HepG2 (cell line): ENCODE results near the gene SPRED3. TPM values are rescaled to one million over a fixed set of nuclear protein-coding genes. Genes with fewer than 3 reads are reported as not detected.

Source experiments
- EP300 ChIP-seq, 3 experiments: sonication (generic) in 1 of 3; formaldehyde crosslinking in 1 of 3; IDR thresholded peaks; 2 replicates each; pipeline versions ENCODE4 v1.5.1 to v1.6.1; 2011 to 2020; ENCODE audit warnings: low read depth in 2 of 3, low read length in 2 of 3, borderline replicate concordance in 1 of 3, improper control_type of control experiment in 1 of 3, mild to moderate bottlenecking in 1 of 3, missing genetic modification reagents in 1 of 3, moderate library complexity in 1 of 3
- FOXO1 ChIP-seq: sonication (generic); formaldehyde crosslinking; IDR thresholded peaks from 2 replicates; pipeline ENCODE4 v1.4.0; 2020; ENCODE audit warnings: missing genetic modification reagents
- FOXO4 ChIP-seq: sonication (generic); formaldehyde crosslinking; conservative IDR thresholded peaks from 2 replicates; pipeline ENCODE4 v1.8.1; 2023; ENCODE audit warnings: missing genetic modification reagents
- HDAC2 ChIP-seq: sonication (generic); formaldehyde crosslinking; IDR thresholded peaks from 2 replicates; pipeline ENCODE4 v1.4.0; 2020; ENCODE audit warnings: missing genetic modification reagents
- MEIS2 ChIP-seq: sonication (generic); formaldehyde crosslinking; IDR thresholded peaks from 2 replicates; pipeline ENCODE4 v1.9.0; 2021; ENCODE audit warnings: mild to moderate bottlenecking, missing genetic modification reagents
- NCOA1 ChIP-seq: sonication (generic); formaldehyde crosslinking; IDR thresholded peaks from 2 replicates; pipeline ENCODE4 v1.9.0; 2021; ENCODE audit warnings: missing genetic modification reagents
- NFATC3 ChIP-seq: sonication (generic); formaldehyde crosslinking; IDR thresholded peaks from 2 replicates; pipeline ENCODE4 v1.5.1; 2020; ENCODE audit warnings: mild to moderate bottlenecking, missing genetic modification reagents
- PPARG ChIP-seq: conservative IDR thresholded peaks from 2 replicates; pipeline ENCODE4 v1.6.1; 2016; ENCODE audit warnings: missing biosample characterization, missing genetic modification reagents
- RNF2 ChIP-seq: fragments of 450-650 bp; conservative IDR thresholded peaks from 2 replicates; pipeline ENCODE4 v1.6.1; 2016; ENCODE audit warnings: low read depth
- TAF15 ChIP-seq: fragments of 200-400 bp; formaldehyde crosslinking; IDR thresholded peaks from one replicate; pipeline ENCODE4 v1.6.1; 2018; ENCODE audit warnings: mild to moderate bottlenecking, low read depth, low read length; ENCODE audit not compliant: poor library complexity, severe bottlenecking
- TFE3 ChIP-seq: IDR thresholded peaks from 2 replicates; pipeline ENCODE4 v1.6.1; 2016
- ZBTB2 ChIP-seq: sonication (generic); formaldehyde crosslinking; IDR thresholded peaks from 2 replicates; pipeline ENCODE4 v1.8.0; 2022; ENCODE audit warnings: low read depth, missing genetic modification reagents
- ZFP36 ChIP-seq: fragments of 150-350 bp; IDR thresholded peaks from 2 replicates; pipeline ENCODE4 v1.6.1; 2018; ENCODE audit warnings: borderline replicate concordance, low read length, low read depth; ENCODE audit not compliant: partially characterized antibody
- ZNF30 ChIP-seq: sonication (generic); formaldehyde crosslinking; IDR thresholded peaks from 2 replicates; pipeline ENCODE4 v1.5.0; 2020; ENCODE audit warnings: mild to moderate bottlenecking, missing genetic modification reagents
- ZNF557 ChIP-seq: sonication (generic); formaldehyde crosslinking; IDR thresholded peaks from 2 replicates; pipeline ENCODE4 v1.4.0; 2020; ENCODE audit warnings: missing genetic modification reagents
- polyA plus RNA-seq, 8 experiments: library from polyadenylated mRNA; depleted of rRNA in 3 of 8; stranded (reverse) in 7 of 8; unstranded in 1 of 8; fragments of >200 nt; fragmentation: Illumina TruSeq in 4 of 8; extraction: Trizol in 4 of 8; gene quantifications; 2 replicates each; pipeline versions ENCODE4 v1.2.1 to v1.2.3, GENCODE V29; 2011 to 2016; ENCODE audit warnings: low read depth in 4 of 8, missing spikeins in 1 of 8, mixed read lengths in 1 of 8; ENCODE audit not compliant: insufficient read depth in 1 of 8
- total RNA-seq, 5 experiments: library from RNA; depleted of rRNA; stranded (reverse); fragments of >200 nt; fragmentation: Illumina TruSeq; extraction: Trizol; gene quantifications; 2 replicates each; pipeline ENCODE4 v1.2.3, GENCODE V29; 2016; ENCODE audit warnings: low read depth in 1 of 5
- TF ChIP-seq, protein P1 (sequence below): sonication (generic); formaldehyde crosslinking; IDR thresholded peaks from 2 replicates; pipeline ENCODE4 v1.8.0; 2022; ENCODE audit warnings: missing genetic modification reagents, low read depth, mild to moderate bottlenecking, borderline replicate concordance
- TF ChIP-seq, protein P2 (sequence below): IDR thresholded peaks from 2 replicates; pipeline ENCODE4 v1.6.1; 2016; ENCODE audit warnings: low read depth, missing genetic modification reagents, missing compliant biosample characterization

Gene SPRED3
- total and polyA plus RNA-seq, 2 of the 13 experiments (the other 11 are each of a cell fraction or from before 2014, with no cell fraction given), result 0.15 to 0.17 TPM

- TF ChIP-seq FOXO4 (CRISPR knock-in tag), result peak; percentile 92; the same call in 1 of the 2 replicates
- TF ChIP-seq ZFP36, result no peak
- peak; percentile 42; the same call in 1 of the 2 replicates for TF ChIP-seq HDAC2 (CRISPR knock-in tag)
- TF ChIP-seq MEIS2, result peak; percentile 55
- 0 out of 2 replicates have a peak, but pooled peaks have one; percentile 13 for TF ChIP-seq ZBTB2
- TF ChIP-seq TFE3, result peak; percentile 54; the same call in 1 of the 2 replicates
- peak; percentile 81; the same call in 1 of the 2 replicates for TF ChIP-seq RNF2
- peak; percentile 58; the same call in 1 of the 2 replicates for TF ChIP-seq FOXO1 (CRISPR knock-in tag)
- TF ChIP-seq TAF15, result no peak
- 0 out of 2 replicates have a peak, but pooled peaks have one; percentile 16 for TF ChIP-seq PPARG
- TF ChIP-seq NCOA1, result peak; percentile 93
- TF ChIP-seq ZNF30, result 0 out of 2 replicates have a peak, but pooled peaks have one; percentile 38
- 0 out of 2 replicates have a peak, but pooled peaks have one; percentile 40 for TF ChIP-seq NFATC3
- TF ChIP-seq ZNF557 (CRISPR knock-in tag), result 0 out of 2 replicates have a peak, but pooled peaks have one; percentile 40
- TF ChIP-seq, protein P1, sequence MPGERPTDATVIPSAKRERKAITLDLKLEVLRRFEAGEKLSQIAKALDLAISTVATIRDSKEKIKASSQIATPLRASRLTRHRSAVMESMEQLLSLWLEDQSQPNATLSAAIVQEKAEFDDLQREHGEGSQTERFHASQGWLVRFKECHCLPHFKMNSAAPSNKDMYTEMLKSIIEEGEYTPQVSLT (CRISPR knock-in tag), result no peak
- no peak for TF ChIP-seq EP300 (IDR thresholded peaks at IDR 0.05; ENCODE audit: low read depth in 2 of 2, low read length in 2 of 2)
- peak; percentile 19; the same call in 1 of the 2 replicates for TF ChIP-seq EP300 (CRISPR knock-in tag; IDR thresholded peaks at IDR 0.05; ENCODE audit: borderline replicate concordance)
- TF ChIP-seq, protein P2, sequence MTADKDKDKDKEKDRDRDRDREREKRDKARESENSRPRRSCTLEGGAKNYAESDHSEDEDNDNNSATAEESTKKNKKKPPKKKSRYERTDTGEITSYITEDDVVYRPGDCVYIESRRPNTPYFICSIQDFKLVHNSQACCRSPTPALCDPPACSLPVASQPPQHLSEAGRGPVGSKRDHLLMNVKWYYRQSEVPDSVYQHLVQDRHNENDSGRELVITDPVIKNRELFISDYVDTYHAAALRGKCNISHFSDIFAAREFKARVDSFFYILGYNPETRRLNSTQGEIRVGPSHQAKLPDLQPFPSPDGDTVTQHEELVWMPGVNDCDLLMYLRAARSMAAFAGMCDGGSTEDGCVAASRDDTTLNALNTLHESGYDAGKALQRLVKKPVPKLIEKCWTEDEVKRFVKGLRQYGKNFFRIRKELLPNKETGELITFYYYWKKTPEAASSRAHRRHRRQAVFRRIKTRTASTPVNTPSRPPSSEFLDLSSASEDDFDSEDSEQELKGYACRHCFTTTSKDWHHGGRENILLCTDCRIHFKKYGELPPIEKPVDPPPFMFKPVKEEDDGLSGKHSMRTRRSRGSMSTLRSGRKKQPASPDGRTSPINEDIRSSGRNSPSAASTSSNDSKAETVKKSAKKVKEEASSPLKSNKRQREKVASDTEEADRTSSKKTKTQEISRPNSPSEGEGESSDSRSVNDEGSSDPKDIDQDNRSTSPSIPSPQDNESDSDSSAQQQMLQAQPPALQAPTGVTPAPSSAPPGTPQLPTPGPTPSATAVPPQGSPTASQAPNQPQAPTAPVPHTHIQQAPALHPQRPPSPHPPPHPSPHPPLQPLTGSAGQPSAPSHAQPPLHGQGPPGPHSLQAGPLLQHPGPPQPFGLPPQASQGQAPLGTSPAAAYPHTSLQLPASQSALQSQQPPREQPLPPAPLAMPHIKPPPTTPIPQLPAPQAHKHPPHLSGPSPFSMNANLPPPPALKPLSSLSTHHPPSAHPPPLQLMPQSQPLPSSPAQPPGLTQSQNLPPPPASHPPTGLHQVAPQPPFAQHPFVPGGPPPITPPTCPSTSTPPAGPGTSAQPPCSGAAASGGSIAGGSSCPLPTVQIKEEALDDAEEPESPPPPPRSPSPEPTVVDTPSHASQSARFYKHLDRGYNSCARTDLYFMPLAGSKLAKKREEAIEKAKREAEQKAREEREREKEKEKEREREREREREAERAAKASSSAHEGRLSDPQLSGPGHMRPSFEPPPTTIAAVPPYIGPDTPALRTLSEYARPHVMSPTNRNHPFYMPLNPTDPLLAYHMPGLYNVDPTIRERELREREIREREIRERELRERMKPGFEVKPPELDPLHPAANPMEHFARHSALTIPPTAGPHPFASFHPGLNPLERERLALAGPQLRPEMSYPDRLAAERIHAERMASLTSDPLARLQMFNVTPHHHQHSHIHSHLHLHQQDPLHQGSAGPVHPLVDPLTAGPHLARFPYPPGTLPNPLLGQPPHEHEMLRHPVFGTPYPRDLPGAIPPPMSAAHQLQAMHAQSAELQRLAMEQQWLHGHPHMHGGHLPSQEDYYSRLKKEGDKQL (CRISPR knock-in tag), result peak; percentile 60; the same call in 1 of the 2 replicates
These were observed 14.6 kb downstream of the SPRED3 start, which contains the start of gene FAM98C (continued) for GRCh38 chr19:38402967-38403674.
